Rectal smooth muscle tissue (tissue), 1 donor: ENCODE results near the gene BARHL1.

Experiments used
- H3K27ac ChIP-seq: one replicate; pipeline ENCODE4 v1.7.0; 2013; ENCODE audit warnings: low read depth, low read length, inconsistent platforms
- H3K27me3 ChIP-seq: one replicate; pipeline ENCODE4 v1.7.0; 2013; ENCODE audit warnings: low read length; ENCODE audit not compliant: control insufficient read depth, insufficient read depth
- H3K36me3 ChIP-seq: one replicate; pipeline ENCODE4 v1.7.0; 2013; ENCODE audit warnings: low read length; ENCODE audit not compliant: control insufficient read depth, insufficient read depth
- H3K4me1 ChIP-seq: one replicate; pipeline ENCODE4 v1.7.0; 2013; ENCODE audit warnings: low read length; ENCODE audit not compliant: control insufficient read depth, insufficient read depth
- H3K4me3 ChIP-seq: one replicate; pipeline ENCODE4 v1.7.0; 2013; ENCODE audit warnings: low read length
- H3K9ac ChIP-seq: one replicate; pipeline ENCODE4 v1.7.0; 2013; ENCODE audit warnings: low read length

The BARHL1 gene

DNA sequence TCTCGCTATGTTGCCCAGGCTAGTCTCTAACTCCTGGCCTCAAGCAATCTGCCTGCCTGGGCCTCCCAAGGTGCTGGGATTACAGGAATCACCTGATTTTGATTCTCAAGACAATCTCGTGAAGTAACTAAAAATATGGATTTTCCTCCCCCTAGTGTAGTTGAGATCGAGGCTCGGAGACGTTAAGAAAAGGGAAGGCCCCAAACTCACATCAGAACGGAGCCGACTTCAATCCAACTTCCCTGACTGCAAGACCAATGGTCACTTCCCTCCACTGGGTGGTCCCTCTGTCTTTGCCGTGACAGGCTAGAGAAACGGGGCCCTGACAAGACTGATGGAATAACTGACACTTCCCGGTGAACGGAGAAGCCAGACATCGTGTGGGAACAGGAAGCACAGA is 28.3 kb downstream of the BARHL1 start:
- H3K27ac ChIP-seq = no peak overlapping the region
- peaks cover 15% of the 10 kb centered on the region for H3K36me3 ChIP-seq
- H3K4me1 ChIP-seq = no peaks in the 10 kb centered on the region
- H3K4me3 ChIP-seq = no peak overlapping the region
- H3K9ac ChIP-seq = no peak overlapping the region
- no peaks in the 10 kb centered on the region for H3K27me3 ChIP-seq

DNA sequence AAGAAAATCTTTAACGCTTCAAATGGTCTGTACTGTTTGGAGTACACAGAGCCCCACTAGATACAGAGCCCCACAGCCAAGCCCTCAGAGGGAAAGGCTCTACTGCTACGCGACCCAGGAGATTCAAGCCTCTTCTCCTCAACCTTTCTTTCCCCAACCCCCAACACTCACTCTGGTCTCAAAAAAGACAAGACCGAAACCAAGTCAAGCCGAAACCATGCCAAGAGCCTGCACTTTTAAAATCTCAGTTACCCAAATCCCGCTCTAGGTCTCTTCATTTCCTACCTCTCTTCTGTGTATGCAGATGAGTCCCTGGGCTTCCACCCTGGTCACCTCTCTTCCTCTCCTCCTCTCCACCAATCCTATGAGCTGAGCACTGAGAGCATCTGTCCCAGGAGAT is 31.9 kb downstream of the BARHL1 start:
- H3K36me3 ChIP-seq = peaks cover 26% of the 10 kb centered on the region
- no peaks in the 10 kb centered on the region for H3K4me1 ChIP-seq
- no peak overlapping the region for H3K27ac ChIP-seq
- H3K27me3 ChIP-seq = no peaks in the 10 kb centered on the region
- H3K4me3 ChIP-seq = no peak overlapping the region
- H3K9ac ChIP-seq = no peak overlapping the region

DNA sequence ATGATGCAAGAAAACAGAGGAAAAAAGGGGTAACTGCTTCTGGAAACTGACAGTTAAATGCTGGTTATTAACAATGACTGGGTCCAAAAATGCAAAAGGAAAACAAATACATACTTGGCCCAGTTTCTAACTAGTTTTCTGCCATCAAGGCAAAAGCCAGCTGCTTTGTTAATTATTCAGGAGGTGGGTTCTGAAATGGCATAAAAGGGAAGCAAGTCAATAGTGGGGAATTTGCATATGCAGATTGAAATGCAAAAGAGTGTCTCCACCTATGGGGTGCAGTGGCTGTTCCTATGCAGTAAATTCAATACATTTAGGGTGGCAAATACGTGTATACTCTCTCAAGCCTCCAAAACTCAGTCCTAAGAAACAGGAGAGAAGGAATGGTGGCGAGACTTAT is 33.4 kb downstream of the BARHL1 start:
- H3K27ac ChIP-seq = no peak overlapping the region
- H3K4me3 ChIP-seq = no peak overlapping the region
- no peaks in the 10 kb centered on the region for H3K4me1 ChIP-seq
- no peaks in the 10 kb centered on the region for H3K27me3 ChIP-seq
- H3K36me3 ChIP-seq = peaks cover 20% of the 10 kb centered on the region
- H3K9ac ChIP-seq = no peak overlapping the region

DNA sequence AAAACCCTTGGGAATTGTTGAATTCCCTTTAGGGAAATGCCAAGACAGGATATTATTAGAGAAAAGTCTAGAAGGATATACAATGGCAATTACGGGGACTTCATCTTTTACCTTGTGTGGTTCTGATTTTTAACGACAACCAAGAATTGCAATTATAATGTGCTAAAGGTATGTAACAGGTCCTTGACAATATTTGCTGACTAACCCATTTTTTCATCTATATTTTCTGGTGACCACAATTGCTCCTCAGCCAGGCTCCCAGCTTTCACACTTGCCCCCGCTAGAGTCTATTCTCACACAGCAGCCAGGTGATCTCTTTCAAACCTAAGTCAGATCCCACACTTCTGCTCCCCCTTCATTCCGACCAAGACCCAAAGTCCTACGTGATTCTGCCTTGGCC is 34.3 kb downstream of the BARHL1 start:
- no peaks in the 10 kb centered on the region for H3K4me1 ChIP-seq
- no peaks in the 10 kb centered on the region for H3K27me3 ChIP-seq
- H3K9ac ChIP-seq = no peak overlapping the region
- no peak overlapping the region for H3K27ac ChIP-seq
- peaks cover 14% of the 10 kb centered on the region for H3K36me3 ChIP-seq
- no peak overlapping the region for H3K4me3 ChIP-seq

DNA sequence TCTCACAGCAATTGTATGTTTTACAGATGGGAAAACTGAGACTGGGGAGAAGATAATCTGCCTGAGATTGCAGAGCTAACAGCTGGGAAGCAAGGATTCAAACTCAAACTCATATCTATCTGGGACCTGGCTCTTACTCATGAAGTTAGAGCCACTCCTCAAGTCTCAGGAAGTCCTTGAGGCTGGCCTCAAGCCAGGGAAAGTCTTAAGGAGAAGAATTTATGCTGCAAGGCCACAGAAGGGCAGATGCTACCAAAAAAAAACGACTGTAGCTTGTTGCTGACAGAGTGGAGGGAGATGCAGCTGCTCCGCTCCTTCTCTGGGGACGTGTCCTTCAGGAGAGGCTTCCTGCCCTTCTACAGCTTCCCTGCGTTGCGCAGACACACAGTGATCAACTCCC is 39.8 kb downstream of the BARHL1 start:
- H3K4me3 ChIP-seq = no peak overlapping the region
- no peak overlapping the region for H3K9ac ChIP-seq
- H3K4me1 ChIP-seq = no peaks in the 10 kb centered on the region
- no peak overlapping the region for H3K27ac ChIP-seq
- H3K27me3 ChIP-seq = no peaks in the 10 kb centered on the region
- peaks cover 10% of the 10 kb centered on the region for H3K36me3 ChIP-seq

DNA sequence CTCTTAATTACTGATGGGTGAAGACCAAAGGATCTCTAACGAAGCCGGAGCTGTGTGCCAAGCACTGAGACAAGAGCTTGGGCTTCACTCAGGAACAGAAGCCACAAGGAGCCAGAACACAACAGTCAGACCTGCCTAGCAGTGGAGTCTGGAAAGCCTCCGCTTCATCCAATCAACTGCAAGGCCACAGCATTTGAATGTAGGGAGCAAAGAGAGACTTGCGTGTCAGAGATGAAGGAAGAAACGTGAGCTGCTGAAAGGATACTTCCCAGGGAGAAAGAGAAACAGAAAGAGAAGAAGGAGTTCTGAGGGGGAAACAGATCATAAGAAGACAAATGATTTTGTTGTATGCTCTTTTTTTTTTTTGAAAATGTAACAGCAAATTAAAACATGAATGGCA is 43.9 kb downstream of the BARHL1 start:
- Histone ChIP-seq H3K4me1 (no peaks in the 10 kb centered on the region), H3K27me3 (no peaks in the 10 kb centered on the region), H3K9ac (no peak overlapping the region), H3K4me3 (no peak overlapping the region), H3K27ac (no peak overlapping the region), H3K36me3 (peaks cover 2% of the 10 kb centered on the region)

DNA sequence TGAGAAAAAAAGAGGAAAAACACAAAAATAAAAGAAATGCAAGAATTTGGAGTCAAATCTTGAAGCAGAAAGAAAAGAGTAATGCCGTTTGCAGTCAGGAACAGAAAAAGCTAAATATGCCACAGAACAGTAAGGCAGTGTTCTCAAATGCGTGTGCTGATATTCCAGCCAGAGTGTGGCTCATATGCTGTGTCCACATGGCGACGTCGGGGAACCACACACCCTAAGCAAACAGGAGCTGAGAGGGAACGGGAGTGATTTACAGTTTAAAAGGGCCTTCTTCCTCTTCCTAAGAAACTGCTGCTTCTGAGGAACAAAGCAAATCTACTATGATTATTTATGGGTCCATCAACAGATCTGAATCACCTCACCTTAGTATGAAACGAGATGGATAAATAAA is 44.7 kb downstream of the BARHL1 start:
- no peak overlapping the region for H3K4me3 ChIP-seq
- peaks cover 2% of the 10 kb centered on the region for H3K36me3 ChIP-seq
- H3K27me3 ChIP-seq = no peaks in the 10 kb centered on the region
- H3K9ac ChIP-seq = no peak overlapping the region
- H3K27ac ChIP-seq = no peak overlapping the region
- H3K4me1 ChIP-seq = no peaks in the 10 kb centered on the region

DNA sequence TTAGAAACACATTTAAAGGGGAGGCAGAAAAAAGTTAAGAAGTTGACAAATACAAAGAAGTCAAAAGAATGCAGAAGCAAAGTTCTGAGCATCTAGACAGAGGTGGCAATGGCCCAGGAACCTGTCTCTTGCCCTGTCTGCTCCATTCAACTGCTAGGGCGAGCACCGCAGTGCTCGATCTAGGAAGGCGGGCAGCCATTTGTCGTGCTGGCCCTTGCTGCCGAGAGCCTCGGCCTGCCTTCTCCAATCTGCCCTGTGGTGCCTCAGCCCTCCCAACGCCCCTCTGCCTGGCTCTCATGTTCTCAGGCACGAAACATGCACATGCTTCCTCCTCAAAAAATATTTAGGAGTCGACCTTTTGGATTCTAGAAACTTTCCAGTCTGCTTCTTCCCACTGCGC is 45.2 kb downstream of the BARHL1 start:
- Histone ChIP-seq H3K9ac (no peak overlapping the region), H3K27me3 (no peaks in the 10 kb centered on the region), H3K27ac (no peak overlapping the region), H3K4me1 (no peaks in the 10 kb centered on the region), H3K4me3 (no peak overlapping the region), H3K36me3 (peaks cover 2% of the 10 kb centered on the region)

DNA sequence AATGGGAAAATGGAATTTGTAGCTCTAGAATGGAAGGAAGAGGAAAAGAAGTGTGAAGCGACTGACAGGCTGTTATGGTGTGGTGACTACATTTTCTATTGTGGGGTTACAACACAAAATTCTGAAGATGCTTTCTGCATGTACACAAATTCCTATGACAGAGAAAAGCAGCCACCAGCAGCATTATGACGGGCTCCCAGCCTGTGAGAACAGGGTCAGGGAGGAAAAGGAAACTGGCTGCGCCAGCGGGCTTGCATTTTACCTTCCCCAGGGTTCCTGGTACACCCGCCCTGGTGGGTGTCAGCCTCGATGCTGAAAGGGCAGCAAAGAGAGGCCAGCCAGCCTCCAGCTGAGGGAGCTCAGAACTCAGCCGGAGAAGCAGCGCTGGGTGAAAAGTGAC is 46.3 kb downstream of the BARHL1 start:
- H3K27ac ChIP-seq = no peak overlapping the region
- H3K4me3 ChIP-seq = no peak overlapping the region
- peaks cover 2% of the 10 kb centered on the region for H3K36me3 ChIP-seq
- no peaks in the 10 kb centered on the region for H3K27me3 ChIP-seq
- H3K9ac ChIP-seq = no peak overlapping the region
- H3K4me1 ChIP-seq = no peaks in the 10 kb centered on the region

DNA sequence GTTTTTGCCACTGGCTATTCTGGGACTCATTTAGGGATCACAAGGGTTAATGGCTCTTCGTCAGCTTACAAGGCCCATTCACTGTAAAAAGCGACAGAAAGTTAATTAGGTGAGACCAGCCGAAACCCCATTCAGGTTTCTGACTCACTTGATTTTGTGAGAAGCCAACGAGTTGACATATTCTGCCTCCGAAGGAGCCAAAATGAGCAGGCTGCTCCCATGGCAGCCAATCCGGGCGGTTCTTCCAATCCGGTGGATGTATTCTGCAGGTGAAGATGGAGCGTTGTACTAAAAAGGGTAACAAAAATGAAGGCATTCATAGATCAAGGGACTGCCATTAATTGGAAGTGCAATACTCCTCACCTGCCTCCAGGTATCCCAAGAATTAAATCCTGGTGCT is 47.7 kb downstream of the BARHL1 start:
- Histone ChIP-seq H3K4me3 (no peak overlapping the region), H3K9ac (no peak overlapping the region), H3K4me1 (no peaks in the 10 kb centered on the region), H3K27me3 (no peaks in the 10 kb centered on the region), H3K36me3 (peaks cover 2% of the 10 kb centered on the region), H3K27ac (no peak overlapping the region)

DNA sequence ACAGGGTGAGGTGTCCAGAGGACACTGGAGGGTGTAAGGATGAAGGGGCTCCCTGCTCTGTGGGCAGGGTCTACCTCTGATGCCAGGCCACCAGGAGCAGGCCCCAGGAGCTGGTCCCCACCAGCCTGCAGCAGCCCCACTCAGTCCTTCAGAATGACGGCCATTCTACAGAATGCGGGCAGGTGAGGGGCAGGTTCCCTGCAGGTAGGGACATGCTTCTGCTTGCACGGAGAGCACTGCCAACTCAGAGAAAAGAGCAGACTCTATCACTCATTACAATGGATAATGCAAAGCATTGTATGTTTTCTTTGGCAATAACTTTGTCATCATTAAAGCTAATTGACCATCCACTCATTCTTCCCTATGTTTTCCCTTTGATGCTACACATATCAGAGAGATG is 48.4 kb downstream of the BARHL1 start:
- H3K4me1 ChIP-seq = no peaks in the 10 kb centered on the region
- peaks cover 2% of the 10 kb centered on the region for H3K36me3 ChIP-seq
- no peaks in the 10 kb centered on the region for H3K27me3 ChIP-seq
- H3K4me3 ChIP-seq = no peak overlapping the region
- no peak overlapping the region for H3K27ac ChIP-seq
- no peak overlapping the region for H3K9ac ChIP-seq

DNA sequence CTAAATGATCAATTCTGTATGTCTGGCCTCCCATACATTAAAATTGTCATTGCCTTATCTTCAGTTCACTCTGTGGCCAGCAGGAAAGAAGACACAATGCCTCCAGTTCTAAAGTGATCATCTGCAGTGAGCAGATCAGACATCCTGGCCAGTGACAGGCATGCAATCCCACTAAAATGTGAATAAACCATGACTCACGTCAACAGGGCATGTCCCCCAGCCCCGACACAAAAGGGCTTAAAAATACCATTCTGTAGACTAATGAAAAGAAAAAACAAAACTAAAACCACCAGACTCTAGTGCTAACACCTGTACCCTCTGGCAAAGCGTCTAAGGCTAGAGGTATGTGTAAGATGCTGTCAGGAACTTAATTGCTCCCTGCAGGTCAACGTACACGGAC is 48.9 kb downstream of the BARHL1 start:
- Histone ChIP-seq H3K36me3 (peaks cover 2% of the 10 kb centered on the region), H3K4me1 (no peaks in the 10 kb centered on the region), H3K27ac (no peak overlapping the region), H3K9ac (no peak overlapping the region), H3K27me3 (no peaks in the 10 kb centered on the region), H3K4me3 (no peak overlapping the region)

DNA sequence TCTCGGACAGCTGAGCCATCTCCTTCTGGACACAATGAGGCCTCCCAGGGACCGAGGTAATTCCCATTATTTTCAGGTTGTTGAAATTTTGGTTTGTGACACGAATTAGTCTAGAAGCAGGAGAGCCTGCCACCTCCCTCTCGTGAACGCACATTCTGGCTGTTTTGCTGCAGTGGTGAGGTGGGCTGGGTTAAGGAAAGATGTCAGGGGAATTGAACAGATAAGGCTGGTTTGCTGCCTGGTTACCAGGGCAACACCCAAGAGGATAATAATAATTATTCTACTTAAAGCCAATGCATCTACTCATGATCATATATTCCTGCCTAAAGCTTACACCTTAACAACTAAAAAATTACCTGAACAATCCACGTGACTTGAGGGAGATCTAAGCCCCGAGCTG is 49.3 kb downstream of the BARHL1 start:
- H3K9ac ChIP-seq = no peak overlapping the region
- no peak overlapping the region for H3K27ac ChIP-seq
- no peaks in the 10 kb centered on the region for H3K4me1 ChIP-seq
- no peak overlapping the region for H3K4me3 ChIP-seq
- no peaks in the 10 kb centered on the region for H3K27me3 ChIP-seq
- peaks cover 2% of the 10 kb centered on the region for H3K36me3 ChIP-seq
